ENCODE data around the gene CIPC.

The CIPC gene

GRCh38 chr14:77071938-77072388 lies 26.1 kb upstream of the CIPC start:
- no peak for DNase-seq

- DNase-seq: no peak
Measured at GRCh38 chr14:77074969-77075368, 23.1 kb upstream of the CIPC start.

- DNase-seq: no peak
Measured at GRCh38 chr14:77076113-77076631, 21.9 kb upstream of the CIPC start.

- DNase-seq: no peak
Measured at GRCh38 chr14:77077040-77077439, 21.0 kb upstream of the CIPC start.

DNA sequence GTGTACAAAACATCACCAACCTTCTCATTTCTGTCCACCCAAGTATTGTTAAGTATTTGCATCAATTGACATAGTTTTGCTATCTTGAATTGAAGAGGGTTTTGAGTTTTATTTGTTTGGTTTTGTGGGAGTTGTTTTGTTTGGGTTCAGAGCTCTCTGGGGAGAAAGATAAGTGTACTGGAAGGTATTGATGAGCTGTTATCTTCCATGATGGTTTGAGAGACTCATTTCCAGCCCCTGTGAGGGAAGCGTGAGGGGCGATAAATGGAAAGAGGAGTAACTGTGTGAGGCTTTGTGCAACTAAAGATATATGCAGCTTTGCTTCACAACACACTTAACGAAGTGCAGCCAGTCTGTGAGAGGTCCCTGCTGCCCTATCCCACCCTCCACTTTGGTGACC lies 15.7 kb upstream of the CIPC start:
- no peak for DNase-seq

- no peak for DNase-seq
Measured at GRCh38 chr14:77083082-77083481, 15.0 kb upstream of the CIPC start.

- DNase-seq: no peak
Measured at GRCh38 chr14:77084985-77085384, 13.1 kb upstream of the CIPC start.

- no peak for DNase-seq
Measured at GRCh38 chr14:77085538-77085937, 12.5 kb upstream of the CIPC start.

GRCh38 chr14:77086017-77086727 lies 11.9 kb upstream of the CIPC start:
- DNase-seq: no peak

DNA sequence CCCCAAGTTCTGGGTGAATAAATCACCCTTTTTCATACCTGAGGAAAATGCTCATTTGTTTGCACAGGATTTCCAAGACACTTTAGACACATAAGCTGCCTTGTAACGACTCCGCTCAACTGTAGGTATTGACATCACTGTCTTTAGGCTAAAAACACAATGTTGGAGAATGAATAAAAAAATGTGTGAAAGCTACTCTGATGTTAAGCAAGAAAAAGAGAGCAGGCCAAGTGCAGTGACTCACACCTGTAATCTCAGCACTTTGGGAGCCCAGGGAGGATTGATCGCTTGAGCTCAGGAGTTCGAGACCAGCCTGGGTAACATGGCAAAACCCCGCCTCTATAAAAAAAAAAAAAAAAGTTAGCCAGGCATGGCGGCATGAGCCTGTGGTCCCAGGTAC lies 11.1 kb upstream of the CIPC start:
- no peak for DNase-seq

DNA sequence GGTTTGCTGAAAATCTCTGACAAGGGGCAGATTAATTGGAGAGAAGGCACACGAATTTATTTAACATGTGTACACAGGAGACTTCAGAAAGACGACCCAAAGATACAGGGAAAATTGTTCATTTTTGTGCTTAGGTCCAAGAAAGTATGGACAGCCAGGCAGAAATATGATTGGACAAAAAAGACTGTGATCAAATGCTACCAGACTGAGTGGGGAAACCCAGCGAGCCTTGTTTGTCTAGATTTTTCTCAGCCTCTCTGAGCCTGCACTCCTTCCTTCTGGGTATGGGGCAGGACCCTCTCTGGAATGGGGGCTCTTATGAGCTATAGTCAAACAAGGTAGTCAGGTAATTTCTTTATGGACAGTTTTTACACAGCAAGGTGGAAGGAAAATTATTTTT lies 10.4 kb upstream of the CIPC start:
- DNase-seq: no peak

DNA sequence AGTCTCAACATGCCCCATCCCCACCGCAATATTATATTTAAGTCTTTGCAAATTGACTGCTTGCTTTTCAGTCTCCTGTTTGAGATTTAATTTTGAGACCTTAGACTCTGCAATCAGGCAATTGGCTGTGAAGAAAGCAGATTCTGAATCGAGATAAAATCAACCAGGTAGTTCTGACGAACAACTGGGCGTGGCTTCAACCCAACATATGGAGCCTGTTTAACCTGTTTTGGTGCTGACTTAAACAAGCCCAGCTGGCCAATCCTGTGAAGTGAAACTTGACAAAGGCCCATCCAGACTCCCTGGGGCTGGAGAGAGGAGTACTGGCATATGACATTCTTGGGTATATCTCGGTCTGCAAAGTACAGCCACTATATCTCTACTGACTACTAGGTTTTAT lies 9.8 kb upstream of the CIPC start:
- DNase-seq: no peak

- DNase-seq: no peak
Measured at GRCh38 chr14:77088645-77089044, 9.4 kb upstream of the CIPC start.

DNA sequence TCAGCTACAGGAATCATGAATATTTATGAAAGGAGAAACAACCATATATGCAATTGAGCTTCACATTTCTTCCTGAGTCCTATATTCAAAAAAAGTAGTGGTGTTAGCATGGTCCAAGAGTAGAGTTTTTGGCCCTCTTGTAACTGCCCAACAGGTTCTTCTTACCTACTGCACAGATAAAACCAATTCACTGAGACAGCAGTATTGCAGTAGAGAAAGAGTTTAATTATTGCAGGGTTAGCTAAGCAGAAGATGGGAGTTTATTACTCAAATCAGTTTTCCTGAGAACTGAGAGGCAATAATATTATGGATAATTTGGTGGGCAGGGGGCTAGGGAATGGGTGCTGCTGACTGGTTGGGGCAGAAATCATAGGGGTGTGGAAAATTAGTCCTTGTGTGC lies 6.5 kb upstream of the CIPC start:
- DNase-seq: no peak

DNA sequence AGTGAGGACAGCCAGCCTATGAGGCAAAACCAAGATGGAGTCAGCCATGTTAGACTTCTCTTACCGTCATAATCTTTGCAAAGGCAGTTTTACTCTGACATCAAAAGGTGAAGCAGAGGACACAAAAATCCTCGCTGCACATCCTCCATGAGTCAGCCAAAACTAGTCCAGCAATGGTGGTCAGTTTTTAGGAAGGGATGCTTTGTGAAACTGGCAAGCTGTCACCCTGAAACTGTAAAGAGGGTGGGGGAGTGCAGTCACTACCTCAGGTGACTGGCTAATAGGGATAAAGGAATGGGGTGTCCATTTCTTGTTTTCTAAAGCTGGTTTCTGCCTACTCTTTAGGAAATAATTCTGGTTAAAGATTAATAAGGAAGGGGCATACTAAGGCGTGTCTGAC lies 5.4 kb upstream of the CIPC start:
- no peak for DNase-seq

DNA sequence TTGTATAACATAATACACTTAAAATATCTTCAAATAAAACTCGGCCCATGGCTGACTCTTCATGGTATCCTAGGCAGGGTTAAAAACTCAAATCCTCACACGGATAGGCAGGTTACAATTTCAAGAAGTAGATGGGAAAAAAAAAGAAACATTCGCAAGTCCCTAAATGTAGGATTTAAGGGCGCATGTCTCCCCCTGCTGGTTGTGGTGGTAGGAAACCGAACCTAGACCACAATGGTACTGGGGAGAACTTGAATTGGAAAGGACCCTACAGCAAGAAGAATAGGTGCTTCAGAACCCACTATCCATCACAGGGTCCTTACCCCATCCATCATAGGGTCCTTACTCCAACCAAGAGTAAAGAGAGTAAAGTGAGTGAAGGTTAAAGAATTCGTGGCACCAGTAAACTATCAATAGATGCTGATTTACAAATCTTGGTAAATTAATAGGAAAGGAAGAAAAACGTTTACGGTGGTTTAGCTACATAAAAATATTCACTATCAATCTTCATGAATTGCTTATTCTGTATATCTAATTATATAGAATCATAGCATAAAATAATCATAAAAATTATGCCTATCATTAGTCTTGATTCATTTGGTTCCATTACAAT lies 3.3 kb upstream of the CIPC start:
- peak; percentile 63 for DNase-seq

DNA sequence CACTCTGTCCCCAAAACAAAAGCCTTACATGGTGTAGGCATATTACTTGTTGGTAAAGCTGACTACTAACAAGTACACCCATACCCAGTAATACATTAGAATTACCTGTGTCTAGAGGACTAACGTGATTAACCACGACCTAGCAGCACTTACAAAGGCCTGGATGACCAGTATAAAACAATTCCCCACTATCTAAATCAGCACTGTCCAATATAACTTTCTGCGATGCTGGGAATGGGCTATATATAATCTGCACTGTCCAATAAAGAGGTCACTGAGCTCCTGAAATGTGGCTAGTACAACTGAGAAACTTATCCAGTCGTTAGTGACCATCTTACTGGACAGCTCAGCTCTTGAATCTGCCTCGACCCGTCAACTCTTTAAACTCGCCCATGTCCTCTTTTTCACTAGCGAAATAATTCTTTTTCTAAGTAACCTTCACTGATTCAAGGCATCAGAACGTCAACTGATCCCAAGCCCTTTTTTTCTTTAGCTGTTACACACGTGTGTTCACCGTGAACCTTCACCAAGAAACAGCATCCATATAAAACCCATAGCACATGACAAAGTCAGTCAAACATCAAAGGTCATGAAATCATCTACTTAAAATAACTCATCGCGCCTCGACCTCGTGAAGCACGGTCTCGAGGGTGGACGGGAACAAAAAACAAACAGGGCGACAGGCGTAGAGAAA lies 905 bp upstream of the CIPC start:
- DNase-seq: no peak

GRCh38 chr14:77098529-77099353 lies 683 bp downstream of the CIPC start:
- no peak for DNase-seq

GRCh38 chr14:77099425-77100167 lies 1.5 kb downstream of the CIPC start:
- no peak for DNase-seq

DNA sequence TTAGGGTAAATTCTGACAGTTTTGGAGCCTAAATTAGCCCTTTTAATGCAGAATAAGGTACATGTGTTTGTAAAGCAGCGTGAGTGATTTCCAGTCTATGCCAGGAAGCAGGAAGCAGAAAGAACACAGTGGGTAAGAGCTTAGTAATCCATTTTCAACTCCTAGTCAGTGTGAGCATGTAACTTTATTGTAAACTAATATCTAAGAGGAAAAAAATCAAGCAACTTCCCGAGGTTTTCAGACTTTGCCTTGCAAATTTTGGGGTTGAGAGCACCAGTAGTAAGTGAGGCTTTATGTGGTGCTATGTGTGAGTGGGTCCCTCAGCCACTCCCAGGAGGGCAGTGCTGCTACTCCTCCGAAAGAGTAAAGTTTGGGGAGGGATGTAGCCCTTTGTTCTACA lies 2.9 kb downstream of the CIPC start:
- DNase-seq: no peak

DNA sequence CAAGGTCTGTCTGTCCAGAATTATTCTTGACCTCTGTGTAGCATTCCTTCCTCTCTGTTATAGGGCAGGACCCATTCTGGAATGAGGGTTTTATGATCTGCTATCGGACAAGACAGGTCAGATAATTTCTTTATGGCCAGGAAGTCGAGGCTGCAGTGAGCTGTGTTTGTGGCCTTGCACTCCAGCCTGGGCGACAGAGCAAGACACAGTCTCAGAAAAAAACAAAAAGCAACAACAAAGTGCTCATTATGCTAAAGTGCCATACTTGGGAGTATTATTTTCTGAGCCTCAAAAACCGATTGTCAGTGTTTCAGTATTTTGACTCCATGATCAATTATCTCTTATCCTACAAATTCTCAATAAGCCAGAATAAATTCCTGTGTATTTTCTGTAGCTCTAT lies 4.1 kb downstream of the CIPC start:
- no peak for DNase-seq

GRCh38 chr14:77103475-77103874 lies 5.4 kb downstream of the CIPC start:
- no peak for DNase-seq
